ES-I3 (cell line): Measurements from ENCODE around the gene ZC3H7B.

Experiments
- H3K36me3 ChIP-seq: 2 replicates; pipeline ENCODE4 v1.6.1; 2013; ENCODE audit warnings: mild to moderate bottlenecking, low read length, control low read depth, moderate library complexity; ENCODE audit not compliant: insufficient read depth
- H3K4me1 ChIP-seq: 2 replicates; pipeline ENCODE4 v1.6.1; 2013; ENCODE audit warnings: mild to moderate bottlenecking, control low read depth, low read length; ENCODE audit not compliant: insufficient read depth
- H3K9ac ChIP-seq: 2 replicates; pipeline ENCODE4 v1.6.1; 2013; ENCODE audit warnings: low read depth, mild to moderate bottlenecking, low read length, moderate library complexity
- H3K9me3 ChIP-seq: 2 replicates; pipeline ENCODE4 v1.6.1; 2013; ENCODE audit warnings: mild to moderate bottlenecking, low read length, moderate library complexity; ENCODE audit not compliant: control insufficient read depth, insufficient read depth

The ZC3H7B gene

DNA sequence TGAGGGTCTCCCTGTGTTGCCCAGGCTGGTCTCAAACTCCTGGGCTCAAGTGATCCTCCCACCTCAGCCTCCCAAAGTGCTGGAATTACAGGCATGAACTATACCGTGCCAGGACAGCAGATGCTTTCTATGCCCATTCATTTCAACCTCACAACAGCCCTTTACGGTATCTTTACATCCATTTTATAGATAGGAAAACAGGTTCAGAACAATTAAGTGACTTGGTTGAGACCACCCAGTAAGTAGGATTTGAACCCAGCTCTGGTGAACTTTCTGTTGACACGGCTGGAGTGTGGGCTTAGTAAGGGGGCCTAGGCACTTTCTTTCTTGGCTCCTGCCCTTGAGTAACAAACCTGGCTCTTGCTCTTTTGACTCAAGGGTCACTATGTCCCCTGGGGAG, 106.1 kb downstream of the ZC3H7B start:
- Histone ChIP-seq H3K9me3 (no peaks in the 10 kb centered on the region), H3K4me1 (no peaks in the 10 kb centered on the region; the same call in 1 of the 2 replicates), H3K36me3 (no peaks in the 10 kb centered on the region), H3K9ac (no peak overlapping the region)

DNA sequence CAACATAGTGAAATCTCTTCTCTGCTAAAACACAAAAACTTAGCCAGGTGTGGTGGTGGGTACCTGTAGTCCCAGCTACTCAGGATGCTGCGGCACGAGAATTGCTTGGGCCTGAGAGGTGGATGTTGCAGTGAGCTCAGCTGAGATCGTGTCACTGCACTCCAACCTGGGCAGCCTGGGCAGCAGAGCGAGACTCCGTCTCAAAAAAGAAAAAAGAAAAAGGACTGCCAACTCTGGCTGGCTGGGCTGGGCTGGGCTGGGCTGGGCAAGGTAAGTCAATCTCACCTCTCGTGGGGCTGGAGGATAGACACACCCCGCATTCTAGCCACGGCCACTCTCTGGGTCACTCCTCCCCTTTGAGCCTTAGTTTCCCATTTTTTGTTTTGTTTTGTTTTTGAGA, 107.3 kb downstream of the ZC3H7B start:
- no peak overlapping the region for H3K9ac ChIP-seq
- no peaks in the 10 kb centered on the region; the same call in 1 of the 2 replicates for H3K4me1 ChIP-seq
- no peaks in the 10 kb centered on the region for H3K36me3 ChIP-seq
- no peaks in the 10 kb centered on the region for H3K9me3 ChIP-seq
